NCI-H460 (cell line): ENCODE data around the gene SLC25A5. TPM values are rescaled to one million over a fixed set of nuclear protein-coding genes. Genes with fewer than 3 reads are reported as not detected.
A peak's percentile ranks its signal among the peaks of the same experiment; 100 is the strongest.
"Not testable (repeated sequence)": the region's sequence is repeated elsewhere in the genome, so short reads cannot be mapped to it uniquely, and the experiment has no call there.

ENCODE experiments used
- DNase-seq: peaks from one replicate; pipeline ENCODE4 v3.0.0-alpha.2; 2016; ENCODE audit warnings: low read depth; ENCODE audit errors: extremely low read depth
- small RNA-seq, 2 experiments: library from RNA; depleted of rRNA; stranded (forward); fragments of <200 nt; gene quantifications; one replicate each; pipeline ENCODE3, GENCODE V24; 2014
- total RNA-seq: library from RNA; depleted of rRNA; stranded (reverse); fragments of >200 nt; shearing (Covaris generic); gene quantifications from 2 replicates; pipeline ENCODE4 v1.2.3, GENCODE V29; 2014; rRNA removed

SLC25A5 gene
- total RNA-seq, 1 experiment from 2014 or later, result 806 TPM

DNA sequence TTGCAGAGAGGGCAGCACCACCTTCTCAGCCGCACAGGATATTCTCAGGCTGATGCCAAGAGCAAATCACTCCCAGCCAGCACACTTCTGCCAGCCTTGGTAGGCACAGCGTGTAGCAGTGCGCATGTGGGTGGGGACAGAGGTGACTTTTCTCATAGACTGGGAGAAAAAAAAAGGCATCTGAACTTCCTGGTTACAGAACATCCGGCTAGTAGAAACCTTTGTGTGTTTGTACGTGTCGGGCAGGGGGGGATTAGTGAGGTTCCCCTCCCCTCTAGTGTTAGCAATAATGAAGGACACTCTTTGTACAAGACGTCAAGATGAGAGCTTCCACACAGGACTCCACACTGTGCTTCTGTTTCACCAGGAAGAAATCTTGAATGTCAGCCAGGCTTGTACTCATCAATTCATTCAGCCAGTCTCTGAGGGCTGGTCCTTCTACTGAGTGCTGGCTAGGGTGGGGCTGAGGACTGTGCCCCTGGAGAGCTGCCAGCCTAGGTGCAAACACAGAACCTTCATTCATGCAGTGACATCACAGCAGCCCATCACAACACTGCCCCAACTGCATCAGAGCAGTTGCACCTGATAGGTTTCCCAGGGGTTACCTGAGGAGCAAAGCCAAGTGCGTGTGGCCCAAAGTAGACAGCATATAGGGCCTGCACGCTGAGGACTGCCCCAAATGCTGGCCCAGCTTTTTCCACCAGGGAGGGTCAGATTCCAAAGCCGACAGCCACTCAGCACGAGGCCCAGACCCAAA, 34.7 kb downstream of the SLC25A5 start:
- DNase-seq, result no peak

DNA sequence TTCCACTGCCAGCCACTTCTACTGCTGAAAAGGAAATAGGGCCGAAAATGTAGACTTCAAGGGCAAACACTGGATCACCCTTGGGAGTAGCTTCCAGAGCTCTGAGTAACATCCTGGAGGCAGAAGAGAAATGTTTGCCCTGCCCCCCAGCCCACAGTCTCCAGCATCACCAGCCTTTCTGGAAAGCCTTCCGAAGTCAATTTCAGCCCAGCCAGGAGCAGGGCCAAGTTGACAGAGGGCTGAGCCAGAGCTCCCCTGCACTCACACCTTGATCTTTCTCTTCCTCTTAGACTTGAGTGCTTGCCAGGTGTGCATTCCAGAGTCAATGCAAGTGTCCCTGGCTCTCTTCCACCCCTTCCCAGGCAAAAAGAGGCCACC, 35.2 kb downstream of the SLC25A5 start:
- no peak for DNase-seq

DNA sequence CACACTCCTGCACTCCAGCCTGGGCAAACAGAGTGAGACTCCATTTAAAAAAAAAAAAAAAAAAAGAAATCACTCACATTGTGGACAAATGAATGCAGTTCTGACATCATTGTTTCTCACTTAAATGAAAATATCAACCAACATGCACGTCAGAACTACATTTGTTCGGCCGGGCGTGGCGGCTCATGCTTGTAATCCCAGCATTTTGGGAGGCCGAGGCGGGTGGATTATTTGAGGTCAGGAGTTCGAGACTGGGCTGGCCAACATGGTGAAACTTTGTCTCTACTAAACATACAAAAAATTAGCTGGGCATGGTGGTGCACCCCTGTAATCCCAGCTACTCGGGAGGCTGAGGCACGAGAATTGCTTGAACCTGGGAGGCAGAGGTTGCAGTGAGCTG, 36.9 kb downstream of the SLC25A5 start:
- not testable (repeated sequence) for DNase-seq

DNA sequence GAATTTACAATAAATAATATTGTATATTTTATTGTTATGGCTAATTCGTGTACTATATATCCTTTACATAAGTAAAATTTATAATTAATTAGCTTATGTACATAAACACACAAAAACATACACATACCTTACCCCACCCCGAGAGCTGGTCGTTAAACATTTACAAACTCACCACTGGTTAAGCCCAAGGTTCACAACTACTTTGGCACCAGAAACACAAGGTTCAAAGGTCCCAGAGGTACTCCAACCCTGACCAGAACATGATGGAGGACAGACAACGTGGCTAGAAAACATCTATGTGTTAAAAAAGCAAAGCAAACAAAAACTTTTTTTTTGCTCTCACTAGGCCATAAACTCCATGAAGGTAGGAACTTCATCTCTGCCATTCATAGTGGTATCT, 37.7 kb downstream of the SLC25A5 start:
- DNase-seq, result no peak

DNA sequence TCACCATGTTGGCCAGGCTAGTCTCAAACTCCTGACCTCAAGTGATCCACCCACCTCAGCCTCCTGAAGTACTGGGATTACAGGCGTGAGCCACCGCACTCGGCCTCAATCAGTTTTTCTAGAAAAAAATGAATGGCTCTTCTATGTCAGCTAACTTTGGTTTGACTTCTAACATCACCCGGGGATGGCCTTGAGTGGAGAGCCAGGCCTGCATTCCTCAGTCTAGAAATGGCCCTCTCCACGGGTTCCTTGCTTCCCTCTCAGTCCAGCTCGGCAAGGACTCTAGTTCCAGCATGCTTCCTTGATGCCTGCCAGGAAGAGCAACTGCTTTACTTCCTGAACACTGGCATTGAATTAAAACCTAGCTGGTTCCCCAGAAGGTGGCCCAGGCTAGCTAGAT, 39.0 kb downstream of the SLC25A5 start:
- no peak for DNase-seq

DNA sequence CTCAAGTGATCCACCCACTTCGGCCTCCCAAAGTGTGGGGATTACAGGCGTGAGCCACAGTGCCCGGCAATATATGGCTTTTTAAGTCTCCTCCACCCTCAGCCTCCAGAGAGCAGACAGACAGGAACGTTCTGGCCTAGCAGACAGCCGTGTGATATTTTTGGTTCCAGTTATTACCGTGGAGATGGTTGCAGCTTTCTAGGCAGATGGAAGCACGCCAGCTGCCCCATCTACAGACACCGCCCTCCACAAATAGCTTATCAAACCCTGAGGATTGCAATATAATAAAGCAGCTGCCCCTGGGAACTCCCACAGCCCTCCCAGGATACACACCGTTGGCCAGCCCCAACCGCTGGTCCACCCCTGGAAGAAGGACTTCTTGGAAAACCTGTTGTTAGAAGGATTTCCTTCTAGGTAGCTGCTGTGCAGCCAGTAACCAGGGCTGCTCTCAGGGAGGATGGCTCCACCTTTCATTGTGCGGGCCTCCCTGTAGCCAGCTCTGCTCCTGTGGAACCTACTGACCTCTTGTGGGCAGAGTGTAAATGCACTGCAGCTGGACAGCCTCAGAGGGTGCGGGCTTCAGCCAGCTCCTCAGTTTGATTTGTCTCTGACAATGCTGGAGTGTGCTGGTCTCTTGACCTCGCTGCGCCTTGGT, 44.0 kb downstream of the SLC25A5 start:
- DNase-seq, result peak; percentile 78

DNA sequence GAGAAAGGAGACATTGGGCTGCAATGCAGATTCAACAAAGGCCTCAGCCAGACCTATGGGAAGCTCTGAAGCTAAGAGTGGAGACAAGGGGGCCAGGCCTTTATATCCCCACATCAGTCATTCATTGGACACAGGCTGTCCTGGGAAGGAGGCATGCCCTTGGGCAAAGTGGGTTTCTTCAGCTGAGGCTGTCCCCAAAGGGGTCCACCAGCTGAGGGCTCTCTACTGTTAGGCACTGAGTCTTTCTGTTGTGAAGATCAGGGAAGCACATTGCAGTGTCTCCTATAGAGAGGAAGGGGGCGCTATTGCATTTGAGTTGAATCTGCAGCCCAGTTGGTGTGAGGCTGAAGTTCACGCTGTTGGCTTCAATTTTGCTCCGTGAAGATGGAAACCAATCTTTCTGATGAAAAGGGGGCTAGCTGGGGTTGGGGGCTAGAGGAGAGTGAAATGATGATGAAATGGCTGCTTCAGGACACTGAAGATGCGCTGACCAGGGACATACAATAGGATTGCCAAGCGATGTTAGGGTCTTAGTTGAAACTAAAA, 48.0 kb downstream of the SLC25A5 start:
- peak; percentile 64 for DNase-seq

DNA sequence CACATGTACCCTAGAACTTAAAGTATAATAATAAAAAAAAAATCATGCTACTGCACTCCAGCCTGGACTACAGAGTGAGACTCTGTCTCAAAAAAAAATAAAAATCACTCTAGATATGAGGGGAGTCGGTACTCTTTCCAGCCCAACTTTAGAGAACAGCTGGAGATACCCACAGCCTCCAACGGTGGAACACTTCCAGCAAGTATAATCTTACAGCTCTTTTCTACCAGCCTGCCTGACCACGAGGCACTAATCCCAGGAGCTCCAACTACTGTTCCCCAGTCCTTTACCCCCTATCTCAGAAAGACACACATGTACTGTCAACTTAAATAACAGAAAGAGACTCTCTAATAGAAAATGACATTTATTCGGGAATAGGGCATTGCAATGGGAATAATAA, 50.1 kb downstream of the SLC25A5 start:
- DNase-seq, result no peak

Small RNA genes lying within 50 kb of the gene (small RNA-seq; reads per million reads assigned to genes)
- 0.97 to 5.0 reads per million in 2 experiments for gene RNU1-67P
- 0 to 0.06 reads per million in 2 experiments for gene RNY3P16

Other genes with a start within 250 kb of the SLC25A5 start
- gene PGRMC1, start 232.2 kb upstream of the SLC25A5 start, total RNA-seq, result 172 and 173 TPM in 2 replicates
- 44.5 and 45.8 TPM in 2 replicates for gene SLC25A43, start 69.1 kb upstream of the SLC25A5 start, total RNA-seq
- gene STEEP1, start 97.0 kb downstream of the SLC25A5 start, total RNA-seq, result 53.3 and 59.7 TPM in 2 replicates
- gene UBE2A, start 106.1 kb downstream of the SLC25A5 start, total RNA-seq, result 98.0 and 105 TPM in 2 replicates
- gene NKRF, start 138.0 kb downstream of the SLC25A5 start, total RNA-seq, result 15.3 and 15.4 TPM in 2 replicates
- 7.0 and 8.9 TPM in 2 replicates for gene SEPTIN6, start 224.7 kb downstream of the SLC25A5 start, total RNA-seq